Stimulated activated CD4-positive, alpha-beta T cell treated with anti-CD3 and anti-CD28 coated beads, Interleukin-1b, Interleukin-23, amount 100 ng/mL, for 24 hours (primary cell): ENCODE data around the gene IFT122.
A peak's percentile ranks its signal among the peaks of the same experiment; 100 is the strongest.
"Not testable (repeated sequence)": the region's sequence is repeated elsewhere in the genome, so short reads cannot be mapped to it uniquely, and the experiment has no call there.

Experiments used
- DNase-seq, 4 experiments: peaks; one replicate each; pipeline ENCODE4 v3.0.0-alpha.2; 2020; ENCODE audit warnings: low read depth in 4 of 4, low spot score in 1 of 4

IFT122 gene

GRCh38 chr3:129469026-129469425, 29.0 kb downstream of the IFT122 start:
- no peak for DNase-seq

GRCh38 chr3:129470861-129471260, 30.8 kb downstream of the IFT122 start:
- DNase-seq, result no peak

GRCh38 chr3:129473067-129473768, 33.2 kb downstream of the IFT122 start:
- no peak for DNase-seq

- no peak for DNase-seq
These were observed 33.7 kb downstream of the IFT122 start for GRCh38 chr3:129473769-129474152.

- no peak for DNase-seq
These were observed 35.2 kb downstream of the IFT122 start for GRCh38 chr3:129474984-129475804.

- no peak for DNase-seq
These were observed 35.8 kb downstream of the IFT122 start for GRCh38 chr3:129475863-129476262.

GRCh38 chr3:129476586-129476985, 36.6 kb downstream of the IFT122 start:
- DNase-seq, result no peak

GRCh38 chr3:129481225-129481765, 41.3 kb downstream of the IFT122 start:
- not testable (repeated sequence) for DNase-seq

GRCh38 chr3:129481766-129482332, 41.8 kb downstream of the IFT122 start:
- peak in 2 of 4 experiments; percentile 2 to 4 for DNase-seq

GRCh38 chr3:129482721-129483120, 42.7 kb downstream of the IFT122 start:
- no peak for DNase-seq

GRCh38 chr3:129483870-129484269, 43.8 kb downstream of the IFT122 start:
- no peak for DNase-seq

GRCh38 chr3:129485146-129485545, 45.1 kb downstream of the IFT122 start:
- DNase-seq, result not testable (repeated sequence)

- DNase-seq, result no peak
These were observed 46.0 kb downstream of the IFT122 start for GRCh38 chr3:129485721-129486663.

- no peak for DNase-seq
These were observed 46.6 kb downstream of the IFT122 start for GRCh38 chr3:129486664-129487035.

- DNase-seq, result no peak
These were observed 47.3 kb downstream of the IFT122 start for GRCh38 chr3:129487183-129487867.

GRCh38 chr3:129487868-129488335, 47.9 kb downstream of the IFT122 start:
- DNase-seq, result not testable (repeated sequence)

- DNase-seq, result not testable (repeated sequence)
These were observed 49.2 kb downstream of the IFT122 start for GRCh38 chr3:129489258-129489657.

- peak; percentile 12 to 40 (median 19) for DNase-seq
These were observed 50.2 kb downstream of the IFT122 start for GRCh38 chr3:129490273-129490675.

- DNase-seq, result not testable (repeated sequence)
These were observed 51.1 kb downstream of the IFT122 start for GRCh38 chr3:129491077-129491476.

GRCh38 chr3:129491794-129492193, 51.8 kb downstream of the IFT122 start:
- DNase-seq, result no peak
